Thoracic aorta (tissue), 2 donors: ENCODE measurements around the gene ITPKC. TPM values are rescaled to one million over a fixed set of nuclear protein-coding genes. Genes with fewer than 3 reads are reported as not detected.

Experiments used
- ATAC-seq: fragments of 150-250 bp; one replicate; pipeline ENCODE4 v1.8.0; 2017; ENCODE audit warnings: low read depth; ENCODE audit not compliant: insufficient number of reproducible peaks, low FRiP score
- DNase-seq: peaks from one replicate; pipeline ENCODE4 v3.0.0-alpha.2; 2020; ENCODE audit warnings: low spot score
- H3K27ac ChIP-seq, 2 donors: fragments of 200-600 bp; sonication (generic); 1 replicate in 1 of 2; 2 replicates in 1 of 2; pipeline ENCODE4 v1.5.1; 2016; ENCODE audit warnings: mild to moderate bottlenecking in 2 of 2, moderate library complexity in 2 of 2
- H3K27me3 ChIP-seq: fragments of 200-600 bp; sonication (generic); replicated peaks from 2 replicates; pipeline ENCODE4 v1.6.0; 2016; ENCODE audit warnings: mild to moderate bottlenecking; ENCODE audit not compliant: insufficient read depth
- H3K36me3 ChIP-seq: fragments of 200-600 bp; sonication (generic); one replicate; pipeline ENCODE4 v1.5.1; 2016
- H3K4me1 ChIP-seq, 2 donors: fragments of 200-600 bp; sonication (generic); 1 replicate in 1 of 2; 2 replicates in 1 of 2; pipeline versions ENCODE4 v1.5.1 to v1.6.0; 2016; ENCODE audit warnings: low read depth in 2 of 2, mild to moderate bottlenecking in 1 of 2; ENCODE audit not compliant: control insufficient read depth in 1 of 2
- H3K4me3 ChIP-seq: fragments of 200-600 bp; sonication (generic); 2 replicates; pipeline ENCODE4 v1.5.1; 2016; ENCODE audit warnings: mild to moderate bottlenecking
- H3K9me3 ChIP-seq: fragments of 200-600 bp; sonication (generic); 2 replicates; pipeline ENCODE4 v1.5.1; 2016
- total RNA-seq, 2 donors: library from RNA; depleted of rRNA; stranded (reverse); fragments of >200 nt; gene quantifications; one replicate each; pipeline versions ENCODE4 v1.1.0 to v1.2.3, GENCODE V29; 2016
- TF ChIP-seq, protein P1 (sequence below): fragments of 200-600 bp; sonication (generic); IDR thresholded peaks from one replicate; pipeline ENCODE4 v1.5.1; 2019; ENCODE audit warnings: antibody characterized with exemption

Gene ITPKC
- total RNA-seq, 2 donors from 2014 or later, result 45.4 to 79.4 TPM

DNA sequence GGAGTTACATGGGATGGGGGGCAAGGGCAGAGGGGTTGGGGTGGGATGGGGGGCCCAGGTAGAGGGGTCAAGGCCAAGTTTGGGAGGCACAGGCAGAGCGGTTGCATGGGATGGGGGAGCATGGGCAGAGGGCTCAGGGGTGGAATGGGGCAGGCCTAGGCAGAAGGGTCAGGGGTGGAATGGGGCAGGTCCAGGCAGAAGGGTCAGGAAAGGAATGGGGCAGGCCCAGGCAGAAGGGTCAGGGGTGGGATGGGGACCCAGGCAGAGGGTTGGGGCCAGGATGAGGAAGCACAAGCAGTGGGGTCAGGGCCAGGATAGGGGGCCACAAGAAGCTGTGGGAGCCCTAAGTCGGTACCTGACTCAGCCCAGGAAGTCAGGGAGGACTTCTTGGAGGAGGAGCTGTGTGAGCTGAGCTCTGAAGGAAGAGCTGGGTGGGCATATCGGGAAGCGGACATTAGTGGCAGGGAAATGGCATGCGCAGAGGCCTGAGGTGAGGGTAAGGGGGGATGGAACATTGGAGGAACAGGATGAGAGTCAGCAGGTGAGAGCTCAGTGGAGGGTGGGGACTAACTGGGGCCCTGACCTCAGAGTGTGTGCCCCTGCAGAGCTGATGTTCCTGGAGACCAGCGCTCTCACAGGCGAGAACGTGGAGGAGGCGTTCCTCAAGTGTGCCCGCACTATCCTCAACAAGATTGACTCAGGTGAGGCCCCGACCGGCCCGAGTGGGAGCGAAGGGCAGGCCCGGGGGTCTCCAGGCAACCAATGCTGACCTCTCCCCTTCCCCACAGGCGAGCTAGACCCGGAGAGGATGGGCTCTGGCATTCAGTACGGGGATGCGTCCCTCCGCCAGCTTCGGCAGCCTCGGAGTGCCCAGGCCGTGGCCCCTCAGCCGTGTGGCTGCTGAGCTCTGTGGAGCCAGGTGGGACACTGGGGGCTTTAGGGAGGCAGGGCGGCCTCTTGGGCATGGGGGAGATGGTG lies 69.4 kb downstream of the ITPKC start:
- H3K36me3 ChIP-seq, result peaks cover 8% of the 10 kb centered on the region
- no peak for ATAC-seq
- TF ChIP-seq, protein P1, sequence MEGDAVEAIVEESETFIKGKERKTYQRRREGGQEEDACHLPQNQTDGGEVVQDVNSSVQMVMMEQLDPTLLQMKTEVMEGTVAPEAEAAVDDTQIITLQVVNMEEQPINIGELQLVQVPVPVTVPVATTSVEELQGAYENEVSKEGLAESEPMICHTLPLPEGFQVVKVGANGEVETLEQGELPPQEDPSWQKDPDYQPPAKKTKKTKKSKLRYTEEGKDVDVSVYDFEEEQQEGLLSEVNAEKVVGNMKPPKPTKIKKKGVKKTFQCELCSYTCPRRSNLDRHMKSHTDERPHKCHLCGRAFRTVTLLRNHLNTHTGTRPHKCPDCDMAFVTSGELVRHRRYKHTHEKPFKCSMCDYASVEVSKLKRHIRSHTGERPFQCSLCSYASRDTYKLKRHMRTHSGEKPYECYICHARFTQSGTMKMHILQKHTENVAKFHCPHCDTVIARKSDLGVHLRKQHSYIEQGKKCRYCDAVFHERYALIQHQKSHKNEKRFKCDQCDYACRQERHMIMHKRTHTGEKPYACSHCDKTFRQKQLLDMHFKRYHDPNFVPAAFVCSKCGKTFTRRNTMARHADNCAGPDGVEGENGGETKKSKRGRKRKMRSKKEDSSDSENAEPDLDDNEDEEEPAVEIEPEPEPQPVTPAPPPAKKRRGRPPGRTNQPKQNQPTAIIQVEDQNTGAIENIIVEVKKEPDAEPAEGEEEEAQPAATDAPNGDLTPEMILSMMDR, result no peak
- no peaks in the 10 kb centered on the region for H3K9me3 ChIP-seq
- H3K27ac ChIP-seq, result no peak overlapping the region
- no peaks in the 10 kb centered on the region for H3K27me3 ChIP-seq
- no peak for DNase-seq
- H3K4me1 ChIP-seq, result peaks cover 8 to 19% of the 10 kb centered on the region in 2 donors
- no peak overlapping the region for H3K4me3 ChIP-seq

Other genes starting within 250 kb of the ITPKC start
- gene SHKBP1, start 140.2 kb upstream of the ITPKC start, total RNA-seq, result 10 to 100 TPM; 36.0 to 78.4 TPM
- gene LTBP4, start 115.7 kb upstream of the ITPKC start, total RNA-seq, result 100 to 1,000 TPM; 687 to 905 TPM
- 100 to 1,000 TPM; 101 to 133 TPM for gene NUMBL, start 26.5 kb upstream of the ITPKC start, total RNA-seq
- gene COQ8B, start 226 bp upstream of the ITPKC start, total RNA-seq, result 100 to 1,000 TPM in 1 of 2 donors, 10 to 100 TPM in 1; 53.6 to 127 TPM
- 1 to 10 TPM in 1 of 2 donors, under 1 TPM in 1; 0.68 to 1.1 TPM for gene ACTMAP, start 33.4 kb downstream of the ITPKC start, total RNA-seq
- 100 to 1,000 TPM in 1 of 2 donors, 10 to 100 TPM in 1; 40.4 to 107 TPM for gene SNRPA, start 34.1 kb downstream of the ITPKC start, total RNA-seq
- not detected for gene MIA, start 58.4 kb downstream of the ITPKC start, total RNA-seq
- 10 to 100 TPM; 37.9 to 38.2 TPM for gene RAB4B, start 61.1 kb downstream of the ITPKC start, total RNA-seq
- 100 to 1,000 TPM; 113 to 127 TPM for gene EGLN2, start 82.1 kb downstream of the ITPKC start, total RNA-seq
- gene CYP2A6, start 133.3 kb downstream of the ITPKC start, total RNA-seq, result not detected
- gene CYP2A7, start 165.1 kb downstream of the ITPKC start, total RNA-seq, result not detected